ENCODE results near the gene CENPT.

Gene CENPT

DNA sequence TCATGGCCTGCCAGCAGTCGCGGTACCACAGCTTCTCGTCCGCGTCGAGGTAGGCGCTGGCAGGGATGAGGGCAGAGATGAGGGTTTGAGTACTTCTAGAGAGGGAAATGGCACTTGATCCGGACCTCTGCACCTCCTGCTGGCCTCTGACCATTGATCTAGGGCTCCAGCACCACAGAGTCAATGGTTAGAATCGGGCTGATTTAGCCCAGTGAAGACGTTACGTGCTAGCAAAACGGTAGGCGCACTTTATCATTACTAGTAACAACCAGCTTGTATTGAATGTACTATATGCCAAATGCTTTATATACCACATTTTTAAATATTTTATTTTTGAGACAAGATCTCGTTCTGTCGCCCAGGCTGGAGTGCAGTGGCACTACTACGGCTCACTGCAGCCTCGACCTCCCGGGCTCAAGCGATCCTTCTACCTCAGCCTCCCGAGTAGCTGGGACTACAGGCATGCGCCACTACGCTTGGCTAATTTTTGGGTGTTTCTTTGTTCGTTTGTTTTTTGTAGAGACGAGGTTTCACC lies 40.3 kb downstream of the CENPT start:
- DNase-seq (ENCODE audit: low read depth): no peak

GRCh38 chr16:67806428-67807147 lies 40.9 kb downstream of the CENPT start, which contains the start of the genes RANBP10 and TSNAXIP1:
RANBP10 (minus strand) TSS chr16:67806560; CDS start chr16:67806536, 24 bp downstream.
TSNAXIP1 (plus strand) TSS chr16:67806889; CDS start chr16:67807150, 261 bp downstream.
- DNase-seq (ENCODE audit: low read depth): peak; percentile 100

DNA sequence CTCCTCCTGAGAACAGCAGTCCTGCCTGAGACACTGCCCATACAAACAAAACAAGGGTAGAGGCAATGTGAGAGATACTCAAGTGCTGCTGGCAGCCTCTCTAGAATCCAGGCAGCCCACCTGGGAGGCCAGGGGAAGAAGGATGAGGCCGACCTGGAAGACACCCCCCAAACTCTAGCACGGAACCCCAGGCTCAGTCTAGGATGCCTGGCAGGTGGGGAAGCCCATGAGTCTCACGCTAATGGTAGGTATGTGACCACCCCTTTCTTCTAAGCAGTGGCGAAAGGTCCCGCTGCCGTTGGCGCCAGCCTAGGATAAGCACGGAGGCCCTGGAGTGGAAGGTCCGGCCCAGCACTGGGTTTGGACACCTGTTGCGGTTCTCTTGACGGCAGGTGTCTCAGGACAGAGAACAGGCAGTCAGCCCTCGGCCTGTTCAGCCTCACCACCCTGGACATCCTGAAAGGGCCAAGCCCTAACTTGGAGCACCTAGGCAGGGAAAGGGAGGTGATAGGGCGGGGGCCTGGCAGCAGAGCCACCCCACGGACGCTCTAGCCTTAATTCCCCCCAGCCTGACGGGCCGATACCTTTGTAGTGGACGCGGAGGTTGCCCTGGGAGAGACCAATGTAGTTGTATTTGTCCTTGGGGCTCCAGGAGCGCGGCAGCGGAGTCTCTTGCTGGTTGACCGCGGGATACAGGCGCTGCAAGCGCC lies 41.6 kb downstream of the CENPT start:
- no peak for DNase-seq (ENCODE audit: low read depth)

GRCh38 chr16:67804853-67805542 lies 42.5 kb downstream of the CENPT start:
- DNase-seq (ENCODE audit: low read depth): peak; percentile 52

DNA sequence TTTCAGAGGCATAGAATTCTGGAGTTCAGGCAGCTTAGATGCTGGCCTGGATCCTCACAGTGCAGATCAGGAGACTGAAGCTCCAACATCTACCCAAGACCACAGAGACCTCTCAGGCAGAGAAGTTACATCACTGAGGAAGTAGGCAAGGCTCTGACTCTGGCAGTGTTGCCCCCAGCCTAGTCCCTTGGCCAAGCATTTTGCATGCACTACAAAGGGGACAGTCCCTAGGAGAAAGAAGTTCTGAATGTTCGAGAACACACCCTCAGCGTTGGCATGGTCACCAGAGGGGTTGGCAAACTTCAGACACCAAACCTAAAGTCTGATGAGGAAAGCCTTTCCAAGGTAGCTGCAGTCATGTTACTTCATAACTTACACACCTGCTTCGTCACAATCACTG lies 43.6 kb downstream of the CENPT start:
- no peak for DNase-seq (ENCODE audit: low read depth)

DNA sequence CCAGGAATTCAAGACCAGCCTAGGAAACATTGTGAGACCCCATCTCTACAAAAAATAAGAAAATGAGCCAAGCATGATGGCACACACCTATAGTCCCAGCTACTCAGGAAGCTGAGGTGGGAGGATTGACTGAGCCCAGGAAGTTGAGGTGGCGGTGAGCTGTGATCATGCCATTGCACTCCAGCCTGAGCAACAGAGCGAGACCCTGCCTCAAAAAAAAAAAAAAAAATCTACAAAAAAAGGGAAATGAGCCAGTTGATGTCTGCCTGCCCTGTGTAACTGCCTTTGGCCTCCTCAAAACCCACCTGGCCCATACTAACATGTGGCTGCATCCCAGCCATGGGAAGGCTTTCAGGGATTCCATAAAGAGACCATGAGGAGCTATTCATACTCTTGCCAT lies 45.6 kb downstream of the CENPT start:
- DNase-seq (ENCODE audit: low read depth): no peak

DNA sequence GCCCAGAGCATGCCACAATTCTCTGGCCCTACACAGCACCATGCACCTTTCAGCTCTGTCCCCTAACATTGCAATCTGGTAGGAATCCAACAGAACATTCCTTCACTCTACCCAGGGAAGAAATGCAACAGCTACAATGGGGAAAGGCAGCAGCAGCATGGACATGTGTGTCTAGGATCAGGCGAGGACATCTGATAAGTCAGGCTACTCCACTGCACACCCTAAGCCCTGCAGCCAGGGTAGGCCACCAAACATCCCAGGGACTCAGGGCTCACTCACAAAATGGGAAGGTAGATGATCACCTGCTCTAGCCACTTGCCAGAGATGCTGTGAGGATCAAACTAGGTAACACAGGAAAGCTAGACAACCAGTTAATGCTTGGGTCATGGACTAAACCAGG lies 46.3 kb downstream of the CENPT start:
- DNase-seq (ENCODE audit: low read depth): no peak

- no peak for DNase-seq (ENCODE audit: low read depth)
Measured at GRCh38 chr16:67800338-67800926, 47.1 kb downstream of the CENPT start.

DNA sequence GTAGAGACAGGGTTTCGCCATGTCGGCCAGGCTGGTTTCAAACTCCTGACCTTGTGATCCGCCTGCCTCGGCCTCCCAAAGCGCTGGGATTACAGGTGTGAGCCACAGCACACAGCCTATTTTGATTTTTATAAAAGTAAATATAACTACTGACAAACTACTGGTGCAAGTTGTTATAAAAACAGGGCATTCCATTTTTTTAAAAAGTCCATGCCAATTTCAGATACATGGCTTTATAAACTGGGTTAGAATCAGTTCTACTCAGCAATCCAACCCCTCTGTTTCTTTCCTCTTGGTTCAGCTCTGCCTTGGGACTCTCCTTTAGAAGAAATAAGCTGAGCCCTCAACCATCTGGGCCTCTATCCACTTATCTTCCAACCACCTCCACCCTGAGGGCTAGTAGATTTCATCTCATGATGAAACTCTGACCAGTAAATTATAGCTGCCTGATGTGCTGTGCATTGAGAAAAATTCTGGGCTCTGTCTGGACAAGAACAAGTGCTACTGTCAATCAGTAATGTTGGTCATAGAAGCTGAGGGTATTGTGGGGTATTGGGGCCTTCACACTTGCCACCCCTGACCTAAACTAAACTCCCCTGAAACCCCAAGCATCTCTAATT lies 51.3 kb downstream of the CENPT start:
- DNase-seq (ENCODE audit: low read depth): no peak

GRCh38 chr16:67790071-67790470 lies 57.4 kb downstream of the CENPT start:
- DNase-seq (ENCODE audit: low read depth): no peak

DNA sequence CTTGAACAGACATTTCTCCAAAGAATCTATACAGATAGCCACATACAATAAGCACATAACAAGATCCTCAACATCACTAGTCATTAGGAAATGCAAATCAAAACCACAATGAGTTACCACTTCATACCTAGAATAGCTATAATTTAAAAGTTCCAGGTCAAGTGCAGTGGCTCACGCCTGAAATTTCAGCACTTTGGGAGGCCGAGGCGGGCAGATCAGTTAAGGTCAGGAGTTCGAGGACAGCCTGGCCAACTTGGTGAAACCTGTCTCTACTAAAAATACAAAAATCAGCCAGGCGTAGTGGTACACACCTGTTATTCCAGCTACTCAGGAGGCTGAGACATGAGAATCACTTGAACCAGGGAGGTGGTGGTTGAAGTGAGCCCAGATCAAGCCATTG lies 61.0 kb downstream of the CENPT start:
- DNase-seq (ENCODE audit: low read depth): no peak

DNA sequence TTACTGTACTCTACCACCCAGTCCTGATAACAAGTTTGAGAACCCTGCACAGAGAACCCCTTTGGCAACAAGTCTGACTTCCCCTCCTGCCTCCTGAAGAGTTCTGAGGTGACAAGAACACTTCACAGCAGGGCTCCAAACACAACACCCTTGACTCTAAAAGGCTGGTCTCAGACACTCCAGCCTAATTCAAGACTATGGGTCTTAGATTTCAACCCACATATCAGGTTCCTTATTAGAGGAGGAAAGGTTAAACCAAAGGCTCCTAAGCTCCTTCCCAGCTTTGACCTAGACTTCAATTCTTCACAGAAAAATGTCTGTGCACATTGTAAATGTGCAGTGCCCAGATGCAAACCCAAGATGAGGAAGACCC lies 64.2 kb downstream of the CENPT start:
- no peak for DNase-seq (ENCODE audit: low read depth)

DNA sequence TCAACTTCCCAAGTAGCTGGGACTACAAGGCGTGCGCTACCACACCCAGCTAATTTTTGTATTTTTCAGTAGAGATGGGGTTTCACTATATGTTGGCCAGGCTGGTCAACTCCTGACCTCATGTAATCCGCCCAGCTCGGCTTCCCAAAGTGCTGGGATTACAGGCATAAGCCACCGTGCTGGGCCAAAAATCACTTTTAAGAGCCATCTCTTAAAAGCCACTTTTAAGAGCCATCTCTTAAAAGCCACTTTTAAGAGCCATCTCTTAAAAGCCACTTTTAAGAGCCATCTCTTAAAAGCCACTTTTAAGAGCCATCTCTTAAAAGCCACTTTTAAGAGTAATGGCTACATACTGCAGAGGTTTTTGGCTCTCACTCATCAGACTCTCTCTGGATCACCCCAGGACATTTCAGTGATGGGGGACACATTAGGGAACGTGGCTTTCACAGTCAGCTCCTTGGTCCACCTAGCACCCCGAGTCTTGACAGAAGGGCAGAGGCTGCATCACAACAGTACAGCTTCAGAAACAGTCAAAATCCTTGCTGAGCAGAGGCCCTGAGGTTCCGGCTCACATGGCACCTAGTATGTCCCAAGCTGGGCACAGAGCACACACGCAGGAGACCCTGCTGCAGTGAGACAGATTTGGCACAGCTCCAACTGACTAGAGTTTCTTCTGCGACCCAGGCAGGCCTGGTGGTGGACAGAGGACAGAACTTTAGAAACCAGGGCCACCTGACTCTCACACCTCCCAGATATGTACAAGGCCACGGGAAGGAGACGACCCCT lies 64.7 kb downstream of the CENPT start:
- DNase-seq (ENCODE audit: low read depth): no peak

DNA sequence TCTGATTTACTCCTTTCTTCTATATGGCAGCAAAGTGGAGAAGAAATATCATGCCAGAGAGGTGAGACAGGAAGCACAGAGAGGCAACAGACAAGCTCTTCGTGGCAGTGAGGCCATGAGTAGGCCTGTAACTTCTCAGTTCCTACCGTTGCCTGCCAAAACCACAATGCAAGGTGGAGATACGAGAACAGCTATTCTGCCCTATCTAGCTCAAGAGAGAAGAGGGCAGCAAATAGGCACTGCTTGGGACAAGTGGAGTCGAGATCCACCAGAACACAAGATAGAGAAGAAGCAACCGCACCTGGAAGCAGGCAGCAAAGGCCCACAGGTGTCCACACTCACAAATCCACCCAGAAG lies 66.0 kb downstream of the CENPT start:
- no peak for DNase-seq (ENCODE audit: low read depth)

DNA sequence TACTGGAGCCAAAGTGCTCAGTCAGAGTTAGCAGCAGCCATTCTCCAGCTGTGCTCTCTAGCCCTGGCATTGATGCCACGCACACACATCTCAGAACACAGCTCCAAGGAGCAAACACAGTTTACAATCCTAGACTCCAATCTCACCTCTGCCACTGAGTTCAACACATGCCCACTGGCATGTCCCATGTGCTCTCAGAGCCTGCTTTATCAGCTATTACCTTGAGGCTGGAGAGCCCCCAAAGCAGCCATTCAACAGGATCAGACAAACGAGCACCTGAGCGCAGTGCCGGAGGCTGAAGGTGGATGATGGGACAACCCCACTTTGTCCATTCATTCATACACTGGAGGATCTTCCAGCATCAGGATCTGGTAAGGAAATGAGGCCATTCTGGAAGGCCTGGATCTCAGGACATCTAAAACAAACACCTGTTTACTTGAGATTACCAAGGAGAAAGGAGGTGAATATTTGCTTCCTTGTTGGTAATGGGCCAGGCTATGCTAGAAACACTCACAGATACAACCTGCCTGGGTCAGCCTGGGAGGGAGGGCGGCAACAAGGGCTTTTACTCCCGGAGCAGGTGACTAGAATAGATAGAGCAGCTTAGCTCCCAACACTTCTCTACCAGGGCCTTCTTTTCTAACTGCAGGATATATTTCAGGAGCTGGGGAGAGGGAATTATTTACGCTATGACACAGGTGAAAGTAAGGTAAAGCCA lies 66.5 kb downstream of the CENPT start:
- DNase-seq (ENCODE audit: low read depth): no peak

GRCh38 chr16:67779256-67780014 lies 68.1 kb downstream of the CENPT start:
- no peak for DNase-seq (ENCODE audit: low read depth)
